Colonic mucosa (tissue), 4 donors: ENCODE data around the gene EYA4. TPM values are rescaled to one million over a fixed set of nuclear protein-coding genes. Genes with fewer than 3 reads are reported as not detected.

Source experiments
- DNase-seq: peaks from one replicate; pipeline ENCODE4 v3.0.0-alpha.2; 2020
- H3K27ac ChIP-seq: fragments of 200-600 bp; one replicate; pipeline ENCODE4 v1.8.0; 2021
- H3K27me3 ChIP-seq: fragments of 200-600 bp; one replicate; pipeline ENCODE4 v1.8.0; 2021
- H3K36me3 ChIP-seq: fragments of 200-600 bp; one replicate; pipeline ENCODE4 v1.8.0; 2021
- H3K4me1 ChIP-seq: fragments of 200-600 bp; one replicate; pipeline ENCODE4 v1.8.0; 2021; ENCODE audit warnings: mild to moderate bottlenecking
- H3K4me3 ChIP-seq: fragments of 200-600 bp; one replicate; pipeline ENCODE4 v1.8.0; 2021
- H3K9ac ChIP-seq, 2 donors: one replicate each; pipeline ENCODE4 v1.7.0; 2013; ENCODE audit warnings: control low read depth in 2 of 2, low read depth in 2 of 2, low read length in 2 of 2
- H3K9me3 ChIP-seq: fragments of 200-600 bp; one replicate; pipeline ENCODE4 v1.8.0; 2021
- intact Hi-C: fragments of 100-400 bp; cut with DNase I; formaldehyde crosslinking; loops from one replicate; pipeline ENCODE4 v1.14.1; 2022
- total RNA-seq, 2 donors: library from RNA; stranded (reverse); fragmentation: NEBNext Ultra II Directional in 1 of 2; extraction: Animal tissue kit (Norgen Biotek cat#: 25700) in 1 of 2; gene quantifications; one replicate each; pipeline ENCODE4 v1.2.1, GENCODE V29; 2021
- TF ChIP-seq, protein P1 (sequence below): fragments of 200-600 bp; IDR thresholded peaks from one replicate; pipeline ENCODE4 v1.8.0; 2022; ENCODE audit warnings: antibody characterized with exemption, mild to moderate bottlenecking
- donor health status: healthy.
- donor health status: DM: no; HTN: no; CAD: no.
- donor health status: DM: no; HTN: no; CAD: no.

Gene EYA4
- total RNA-seq, 2 donors from 2014 or later, result 0.05 TPM; not detected in 1

DNA sequence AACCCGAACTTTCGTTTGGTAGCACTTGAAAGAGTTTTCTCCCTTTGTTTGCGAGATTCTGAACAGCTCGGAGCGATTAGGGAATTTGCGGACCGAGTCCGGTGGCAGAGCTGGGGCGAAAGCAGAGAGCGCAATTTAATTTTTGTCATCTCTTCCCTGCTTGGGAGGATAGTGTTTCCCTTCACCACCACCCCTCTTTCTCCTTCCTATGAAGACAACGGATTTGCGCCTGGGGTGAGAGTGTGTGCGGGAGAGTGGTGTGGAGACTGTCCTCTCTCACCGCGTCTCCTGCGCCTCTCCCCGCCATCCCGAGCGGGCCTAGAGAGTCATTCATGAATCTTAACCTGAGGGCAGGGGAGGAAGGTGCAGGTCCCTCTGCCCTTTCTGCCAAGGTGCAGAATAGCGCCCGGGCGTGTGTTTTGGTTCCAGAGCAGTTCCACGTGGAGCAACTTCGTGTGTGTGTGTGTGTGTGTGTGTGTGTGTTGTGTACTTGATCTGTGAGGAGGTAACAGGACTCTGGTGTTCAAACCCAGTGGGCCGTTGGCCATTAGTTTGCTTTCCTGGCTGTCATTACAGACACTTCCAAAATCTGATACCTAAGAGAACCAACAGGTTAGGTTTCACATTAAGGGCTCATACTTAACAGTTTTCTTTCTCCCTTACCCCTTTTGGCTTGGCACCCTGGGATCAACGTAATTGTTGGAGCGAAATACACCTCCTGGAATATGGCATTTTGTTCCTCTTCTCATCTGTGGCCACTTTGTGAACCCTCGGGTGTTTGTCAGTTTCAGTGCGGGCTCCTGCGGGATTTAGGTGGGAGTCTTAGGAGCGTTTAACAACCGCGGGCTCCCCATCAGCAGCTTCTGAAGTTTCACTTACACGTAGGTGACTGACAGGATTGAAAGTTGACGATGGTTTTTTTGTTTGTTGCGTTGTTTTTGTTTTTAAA is 1.8 kb downstream of the EYA4 start:
- DNase-seq, result no peak
- intact Hi-C loops, result no loop called here
- Histone ChIP-seq H3K27ac (no peak overlapping the region), H3K9ac (no peak overlapping the region), H3K4me3 (no peak overlapping the region), H3K4me1 (no peaks in the 10 kb centered on the region), H3K27me3 (peaks cover 49% of the 10 kb centered on the region), H3K9me3 (no peaks in the 10 kb centered on the region), H3K36me3 (no peaks in the 10 kb centered on the region)
- TF ChIP-seq, protein P1, sequence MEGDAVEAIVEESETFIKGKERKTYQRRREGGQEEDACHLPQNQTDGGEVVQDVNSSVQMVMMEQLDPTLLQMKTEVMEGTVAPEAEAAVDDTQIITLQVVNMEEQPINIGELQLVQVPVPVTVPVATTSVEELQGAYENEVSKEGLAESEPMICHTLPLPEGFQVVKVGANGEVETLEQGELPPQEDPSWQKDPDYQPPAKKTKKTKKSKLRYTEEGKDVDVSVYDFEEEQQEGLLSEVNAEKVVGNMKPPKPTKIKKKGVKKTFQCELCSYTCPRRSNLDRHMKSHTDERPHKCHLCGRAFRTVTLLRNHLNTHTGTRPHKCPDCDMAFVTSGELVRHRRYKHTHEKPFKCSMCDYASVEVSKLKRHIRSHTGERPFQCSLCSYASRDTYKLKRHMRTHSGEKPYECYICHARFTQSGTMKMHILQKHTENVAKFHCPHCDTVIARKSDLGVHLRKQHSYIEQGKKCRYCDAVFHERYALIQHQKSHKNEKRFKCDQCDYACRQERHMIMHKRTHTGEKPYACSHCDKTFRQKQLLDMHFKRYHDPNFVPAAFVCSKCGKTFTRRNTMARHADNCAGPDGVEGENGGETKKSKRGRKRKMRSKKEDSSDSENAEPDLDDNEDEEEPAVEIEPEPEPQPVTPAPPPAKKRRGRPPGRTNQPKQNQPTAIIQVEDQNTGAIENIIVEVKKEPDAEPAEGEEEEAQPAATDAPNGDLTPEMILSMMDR, result no peak

DNA sequence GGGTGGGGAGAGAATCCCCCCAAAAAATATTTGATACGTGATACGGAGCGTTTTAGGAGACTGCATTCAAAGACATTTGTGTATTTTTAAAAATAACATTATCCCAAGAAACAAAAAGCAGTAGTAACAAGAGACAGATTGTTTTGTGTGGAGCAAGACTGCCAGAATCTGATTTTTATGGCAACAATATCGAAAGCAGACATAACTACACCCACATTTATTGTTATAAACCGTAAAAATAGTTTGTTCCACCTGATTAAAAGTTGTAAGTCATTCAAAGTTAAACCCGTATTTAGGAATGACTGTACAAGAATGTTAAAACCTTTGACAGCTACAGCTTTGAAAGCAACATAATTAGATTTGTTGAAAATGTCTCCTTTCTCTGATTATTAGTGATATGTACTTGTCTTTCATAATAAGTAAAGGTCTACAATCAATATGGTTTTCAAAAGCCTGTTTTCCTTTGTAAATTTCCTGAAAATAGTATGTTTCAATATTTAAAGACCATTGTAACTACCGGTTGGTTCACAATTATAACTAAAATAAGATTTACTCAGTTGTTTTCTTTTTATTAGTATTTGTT is 2.7 kb downstream of the EYA4 start:
- peaks cover 49% of the 10 kb centered on the region for H3K27me3 ChIP-seq

DNA sequence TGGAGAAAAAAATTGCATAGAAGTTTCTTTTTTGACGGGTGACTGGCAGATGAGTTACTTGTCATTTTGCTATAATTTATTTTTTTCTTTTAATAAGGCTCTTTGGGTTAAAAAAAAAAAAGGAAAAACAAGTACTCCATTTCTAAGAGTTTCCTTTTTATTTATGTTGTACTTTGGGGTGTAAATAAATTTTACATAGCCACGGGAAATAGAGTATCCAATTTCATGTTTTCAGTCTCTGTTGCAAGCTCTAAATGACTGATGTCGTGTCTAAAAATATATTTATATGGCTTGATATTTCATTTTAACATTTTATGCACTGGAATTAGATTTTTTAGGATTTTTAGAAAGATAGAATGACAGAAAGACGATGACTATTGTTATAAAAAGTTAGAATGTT is 3.4 kb downstream of the EYA4 start:
- TF ChIP-seq, protein P1, result no peak
- Histone ChIP-seq H3K27ac (no peak overlapping the region), H3K4me3 (no peak overlapping the region), H3K9me3 (no peaks in the 10 kb centered on the region), H3K4me1 (no peaks in the 10 kb centered on the region), H3K9ac (no peak overlapping the region), H3K27me3 (peaks cover 46% of the 10 kb centered on the region), H3K36me3 (no peaks in the 10 kb centered on the region)
- DNase-seq, result no peak
- intact Hi-C loops, result no loop called here

More for the DNA sequence above, 2.7 kb downstream of the EYA4 start:
- intact Hi-C loops, result no loop called here
- Histone ChIP-seq H3K9ac (no peak overlapping the region), H3K27ac (no peak overlapping the region), H3K4me3 (no peak overlapping the region), H3K9me3 (no peaks in the 10 kb centered on the region), H3K36me3 (no peaks in the 10 kb centered on the region), H3K4me1 (no peaks in the 10 kb centered on the region)
- TF ChIP-seq, protein P1, result no peak
- no peak for DNase-seq

DNA sequence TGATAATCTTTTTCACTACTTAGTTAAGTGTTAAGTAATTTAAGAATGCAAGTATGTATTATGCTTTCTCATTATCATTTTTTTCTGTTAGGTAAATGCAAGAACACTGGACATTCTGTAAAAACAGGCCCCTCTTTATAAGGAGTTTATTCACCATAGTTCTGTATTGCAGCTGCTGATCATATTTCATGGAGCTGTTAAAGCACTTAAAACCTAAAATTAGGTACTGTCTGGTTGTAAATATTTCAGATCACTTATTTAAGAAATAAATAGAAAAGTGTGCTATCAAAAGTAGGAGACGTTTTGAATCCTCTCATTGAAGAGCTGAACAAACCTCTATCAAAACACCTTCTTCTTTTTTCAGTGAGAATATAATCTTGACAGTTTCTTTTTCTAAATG is 3.9 kb downstream of the EYA4 start:
- Histone ChIP-seq H3K27me3 (peaks cover 41% of the 10 kb centered on the region), H3K27ac (no peak overlapping the region), H3K36me3 (no peaks in the 10 kb centered on the region), H3K9ac (no peak overlapping the region), H3K4me1 (no peaks in the 10 kb centered on the region), H3K4me3 (no peak overlapping the region), H3K9me3 (no peaks in the 10 kb centered on the region)
- intact Hi-C loops, result no loop called here
- TF ChIP-seq, protein P1, result no peak
- no peak for DNase-seq

DNA sequence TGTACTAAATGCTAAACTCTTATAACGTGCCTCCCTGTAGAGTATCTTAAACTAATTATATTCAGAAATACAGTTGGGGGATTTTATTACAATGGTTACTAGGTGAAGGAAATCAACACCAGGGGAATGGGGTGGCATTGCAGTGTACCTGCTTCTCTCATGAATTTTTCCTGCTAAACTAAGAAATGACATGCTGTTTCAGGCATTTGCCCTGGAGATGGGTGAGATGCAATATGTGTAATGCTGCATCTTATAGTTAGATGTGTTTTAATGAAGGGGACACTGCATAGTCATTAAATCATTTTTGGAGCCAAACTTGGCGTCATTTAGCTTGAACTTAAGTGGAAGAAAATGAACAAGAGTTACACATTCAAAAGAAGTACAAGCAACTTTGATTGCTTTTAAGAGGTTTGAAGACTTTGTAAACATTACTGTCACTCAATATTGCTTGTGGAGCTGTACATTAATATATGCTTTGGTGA is 4.3 kb downstream of the EYA4 start:
- TF ChIP-seq, protein P1, result no peak
- H3K9me3 ChIP-seq, result no peaks in the 10 kb centered on the region
- H3K4me3 ChIP-seq, result no peak overlapping the region
- H3K27ac ChIP-seq, result no peak overlapping the region
- intact Hi-C loops, result no loop called here
- H3K9ac ChIP-seq, result no peak overlapping the region
- no peaks in the 10 kb centered on the region for H3K36me3 ChIP-seq
- H3K4me1 ChIP-seq, result no peaks in the 10 kb centered on the region
- no peak for DNase-seq
- peaks cover 39% of the 10 kb centered on the region for H3K27me3 ChIP-seq
